GM18505 (cell line): Measurements from ENCODE around the gene RNF19B.

Source experiments
- ATAC-seq: cut with Tn5 transposase; IDR thresholded peaks from one replicate; pipeline ENCODE4 v1.9.1; 2021; ENCODE audit not compliant: unreplicated experiment
- POLR2A ChIP-seq: IDR thresholded peaks from 4 replicates; pipeline ENCODE4 v1.6.1; 2011; ENCODE audit warnings: borderline replicate concordance; ENCODE audit not compliant: insufficient read depth, insufficient read length; ENCODE audit errors: extremely low read depth

The RNF19B gene

GRCh38 chr1:32964461-32965250 lies at the start of gene RNF19B:
Gene RNF19B, minus strand, starts transcription at chr1:32964809. Its CDS starts 124 bp downstream, at chr1:32964685.
- peak; percentile 82 for ATAC-seq
- peak; percentile 99 for TF ChIP-seq POLR2A

GRCh38 chr1:33013791-33014190 lies 49.2 kb upstream of the RNF19B start:
- no peak for ATAC-seq
- TF ChIP-seq POLR2A: no peak

GRCh38 chr1:33012165-33012564 lies 47.6 kb upstream of the RNF19B start:
- no peak for TF ChIP-seq POLR2A
- ATAC-seq: no peak

- ATAC-seq: no peak
- TF ChIP-seq POLR2A: no peak
These were observed 46.5 kb upstream of the RNF19B start for GRCh38 chr1:33010932-33011731.

GRCh38 chr1:33009561-33009960 lies 45.0 kb upstream of the RNF19B start:
- TF ChIP-seq POLR2A: no peak
- ATAC-seq: no peak

GRCh38 chr1:33008051-33008914 lies 43.7 kb upstream of the RNF19B start:
- TF ChIP-seq POLR2A: no peak
- no peak for ATAC-seq

GRCh38 chr1:33007190-33008050 lies 42.8 kb upstream of the RNF19B start:
- no peak for TF ChIP-seq POLR2A
- ATAC-seq: no peak

GRCh38 chr1:33005838-33006421 lies 41.3 kb upstream of the RNF19B start:
- no peak for ATAC-seq
- TF ChIP-seq POLR2A: no peak

GRCh38 chr1:33005117-33005837 lies 40.7 kb upstream of the RNF19B start:
- TF ChIP-seq POLR2A: no peak
- ATAC-seq: no peak

- no peak for TF ChIP-seq POLR2A
- ATAC-seq: no peak
These were observed 40.0 kb upstream of the RNF19B start for GRCh38 chr1:33004613-33005012.

- ATAC-seq: no peak
- TF ChIP-seq POLR2A: no peak
These were observed 39.0 kb upstream of the RNF19B start for GRCh38 chr1:33003657-33004056.
